Progenitor cell of endocrine pancreas (in vitro differentiated cells): ENCODE results near the gene AZU1. TPM values are rescaled to one million over a fixed set of nuclear protein-coding genes. Genes with fewer than 3 reads are reported as not detected.

ENCODE experiments used
- DNase-seq: peaks from one replicate; pipeline ENCODE4 v3.0.0; 2021; ENCODE audit warnings: low spot score; ENCODE audit not compliant: unreplicated experiment
- H3K27ac Mint-ChIP-seq: 2 replicates; pipeline ENCODE4 v1.8.0; 2021; ENCODE audit warnings: mild to moderate bottlenecking, moderate library complexity, mixed read lengths
- H3K27me3 Mint-ChIP-seq: 2 replicates; pipeline ENCODE4 v1.8.0; 2021; ENCODE audit warnings: mixed read lengths
- H3K36me3 Mint-ChIP-seq: 2 replicates; pipeline ENCODE4 v1.8.0; 2022; ENCODE audit warnings: mixed read lengths; ENCODE audit not compliant: insufficient read depth
- H3K4me1 Mint-ChIP-seq: 2 replicates; pipeline ENCODE4 v1.8.0; 2021; ENCODE audit warnings: low read depth, mixed read lengths
- H3K4me3 Mint-ChIP-seq: 2 replicates; pipeline ENCODE4 v1.8.0; 2021; ENCODE audit warnings: low read depth, mild to moderate bottlenecking, moderate library complexity, mixed read lengths
- H3K9me3 Mint-ChIP-seq: 2 replicates; pipeline ENCODE4 v1.8.0; 2021; ENCODE audit warnings: low read depth, mixed read lengths
- total RNA-seq: library from RNA; stranded (reverse); gene quantifications from 2 replicates; pipeline ENCODE4 v1.2.1, GENCODE V29; 2021
- TF ChIP-seq, protein P1 (sequence below): fragments of 200-600 bp; sonication (generic); IDR thresholded peaks from one replicate; pipeline ENCODE4 v1.5.0; 2021; ENCODE audit warnings: antibody characterized with exemption, mild to moderate bottlenecking; ENCODE audit not compliant: unreplicated experiment

The AZU1 gene
- total RNA-seq, 1 donor from 2014 or later, result 5.1 TPM

DNA sequence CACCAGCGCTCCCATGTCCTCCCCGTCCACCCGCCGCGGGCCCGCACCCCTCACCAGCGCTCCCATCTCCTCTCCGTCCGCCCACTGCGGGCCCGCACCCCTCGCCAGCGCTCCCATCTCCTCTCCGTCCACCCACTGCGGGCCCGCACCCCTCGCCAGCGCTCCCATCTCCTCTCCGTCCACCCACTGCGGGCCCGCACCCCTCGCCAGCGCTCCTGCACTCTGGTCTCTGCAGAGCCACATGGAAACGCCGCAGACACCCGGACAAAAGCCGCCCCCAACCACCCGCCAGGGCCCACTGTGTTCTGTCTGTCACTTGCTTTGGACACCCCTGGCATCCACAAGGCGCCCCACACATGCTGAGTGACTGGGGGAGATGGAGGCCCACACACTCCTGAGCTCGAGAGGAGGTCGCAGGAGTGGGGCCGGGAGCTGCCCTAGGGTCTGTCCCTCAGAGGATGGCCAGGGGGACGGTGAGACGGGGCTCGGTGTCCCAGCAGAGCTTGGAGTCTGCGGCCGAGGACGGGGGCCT is 39.2 kb downstream of the AZU1 start:
- TF ChIP-seq, protein P1, sequence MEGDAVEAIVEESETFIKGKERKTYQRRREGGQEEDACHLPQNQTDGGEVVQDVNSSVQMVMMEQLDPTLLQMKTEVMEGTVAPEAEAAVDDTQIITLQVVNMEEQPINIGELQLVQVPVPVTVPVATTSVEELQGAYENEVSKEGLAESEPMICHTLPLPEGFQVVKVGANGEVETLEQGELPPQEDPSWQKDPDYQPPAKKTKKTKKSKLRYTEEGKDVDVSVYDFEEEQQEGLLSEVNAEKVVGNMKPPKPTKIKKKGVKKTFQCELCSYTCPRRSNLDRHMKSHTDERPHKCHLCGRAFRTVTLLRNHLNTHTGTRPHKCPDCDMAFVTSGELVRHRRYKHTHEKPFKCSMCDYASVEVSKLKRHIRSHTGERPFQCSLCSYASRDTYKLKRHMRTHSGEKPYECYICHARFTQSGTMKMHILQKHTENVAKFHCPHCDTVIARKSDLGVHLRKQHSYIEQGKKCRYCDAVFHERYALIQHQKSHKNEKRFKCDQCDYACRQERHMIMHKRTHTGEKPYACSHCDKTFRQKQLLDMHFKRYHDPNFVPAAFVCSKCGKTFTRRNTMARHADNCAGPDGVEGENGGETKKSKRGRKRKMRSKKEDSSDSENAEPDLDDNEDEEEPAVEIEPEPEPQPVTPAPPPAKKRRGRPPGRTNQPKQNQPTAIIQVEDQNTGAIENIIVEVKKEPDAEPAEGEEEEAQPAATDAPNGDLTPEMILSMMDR, result no peak
- DNase-seq, result no peak
- H3K36me3 Mint-ChIP-seq, result peaks cover 18% of the 10 kb centered on the region
- H3K4me1 Mint-ChIP-seq, result peaks cover 1% of the 10 kb centered on the region
- no peak overlapping the region for H3K27ac Mint-ChIP-seq
- peaks cover 11% of the 10 kb centered on the region for H3K27me3 Mint-ChIP-seq
- H3K4me3 Mint-ChIP-seq, result no peak overlapping the region
- no peaks in the 10 kb centered on the region for H3K9me3 Mint-ChIP-seq

DNA sequence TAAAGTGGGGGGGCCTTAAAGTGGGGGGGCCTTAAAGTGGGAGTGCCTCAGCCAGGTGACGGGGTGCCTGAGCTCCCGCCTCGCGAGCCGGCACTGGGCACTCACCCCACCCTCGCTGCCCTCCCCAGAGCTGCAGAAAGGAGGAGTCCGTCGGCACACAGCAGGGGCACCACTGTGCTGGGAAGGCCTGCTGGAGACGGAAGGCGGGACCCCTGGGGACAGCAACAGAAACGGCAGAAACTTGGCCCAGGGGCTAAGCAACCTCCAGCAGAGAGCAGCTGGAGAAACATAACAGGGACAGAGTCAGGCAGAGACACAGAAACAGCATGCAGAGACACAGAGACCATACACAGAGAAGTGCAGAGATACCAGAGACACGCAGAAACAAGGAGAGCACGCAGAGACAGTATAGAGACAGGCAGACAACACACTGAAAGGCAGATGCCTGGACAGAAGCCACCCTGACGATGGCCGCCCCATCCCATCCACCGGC is 39.7 kb downstream of the AZU1 start:
- Mint-ChIP-seq H3K4me3 (no peak overlapping the region), H3K27me3 (peaks cover 11% of the 10 kb centered on the region), H3K36me3 (peaks cover 18% of the 10 kb centered on the region), H3K27ac (no peak overlapping the region), H3K4me1 (peaks cover 1% of the 10 kb centered on the region), H3K9me3 (no peaks in the 10 kb centered on the region)
- TF ChIP-seq, protein P1, result no peak
- no peak for DNase-seq

DNA sequence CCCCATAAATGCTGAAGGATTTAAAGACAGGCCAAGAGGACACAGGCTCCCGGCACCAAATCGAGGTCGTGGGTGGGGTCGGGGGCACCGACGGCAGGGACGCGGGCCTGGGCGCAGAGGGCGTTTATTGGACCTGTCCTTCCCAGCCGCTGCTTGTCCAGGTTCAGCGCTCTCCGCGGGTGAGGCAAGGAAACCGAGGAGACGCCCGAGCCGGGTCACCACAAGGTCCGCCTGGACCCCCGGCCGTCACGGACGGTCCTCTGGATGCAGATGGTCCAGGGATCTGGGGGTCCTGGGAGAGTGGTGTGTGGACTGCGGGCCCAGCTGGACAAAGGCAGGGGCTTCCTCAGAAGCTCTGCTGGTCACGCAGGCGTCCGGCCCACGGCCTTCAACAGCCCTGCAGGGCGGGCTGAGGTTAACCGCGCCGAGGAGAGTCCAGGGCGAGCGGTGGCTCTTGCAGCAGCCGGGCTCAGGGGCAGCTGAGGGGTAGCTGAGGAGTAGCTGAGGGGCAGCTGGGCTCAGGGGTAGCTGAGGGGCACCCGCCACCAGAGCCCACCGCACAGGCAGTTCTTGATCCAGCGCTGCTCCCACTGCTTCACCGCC is 40.3 kb downstream of the AZU1 start:
- Mint-ChIP-seq H3K4me1 (peaks cover 1% of the 10 kb centered on the region), H3K27me3 (peaks cover 5% of the 10 kb centered on the region), H3K4me3 (no peak overlapping the region), H3K9me3 (no peaks in the 10 kb centered on the region), H3K36me3 (peaks cover 18% of the 10 kb centered on the region), H3K27ac (no peak overlapping the region)
- TF ChIP-seq, protein P1, result no peak
- no peak for DNase-seq

DNA sequence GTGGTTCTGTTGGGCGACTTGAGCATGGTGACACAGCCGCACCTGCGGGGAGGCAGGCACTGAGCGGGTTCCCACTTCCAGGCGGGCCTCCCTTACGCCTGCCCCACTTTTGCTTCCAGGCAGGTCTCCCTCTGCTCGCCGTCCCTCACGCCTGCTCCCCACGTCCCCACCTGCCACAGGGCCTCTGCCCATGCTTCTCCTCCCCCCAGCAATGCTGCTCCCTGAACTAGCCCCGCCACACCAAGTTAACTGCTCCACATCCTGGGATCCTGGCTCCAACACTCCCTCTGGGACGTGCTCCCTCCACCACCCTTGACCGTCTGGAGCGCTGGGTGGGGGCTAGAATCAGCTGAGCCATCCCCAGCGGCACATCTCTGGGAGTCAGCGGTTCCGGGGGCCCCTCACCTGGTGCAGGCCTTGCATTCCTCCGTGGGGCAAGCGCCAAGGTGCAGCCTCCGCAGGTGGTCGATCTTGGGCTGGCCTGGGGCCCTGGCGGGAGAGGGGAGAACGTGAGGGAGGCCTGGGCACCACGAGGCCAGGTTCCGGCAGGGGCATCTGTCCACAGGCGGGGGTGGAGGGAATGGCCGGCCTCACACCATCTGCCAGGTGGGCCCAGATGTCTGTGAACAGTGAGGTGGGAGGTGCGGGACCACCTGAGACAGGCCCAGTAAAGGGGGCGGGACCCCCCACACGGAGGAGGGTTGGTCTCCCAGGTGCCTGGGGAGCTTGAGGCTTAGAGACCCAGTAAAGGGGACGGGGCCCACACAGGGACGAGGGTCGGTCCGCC is 41.0 kb downstream of the AZU1 start:
- no peak overlapping the region for H3K27ac Mint-ChIP-seq
- no peaks in the 10 kb centered on the region for H3K9me3 Mint-ChIP-seq
- DNase-seq, result no peak

More for the DNA sequence above, 41.0 kb downstream of the AZU1 start:
- TF ChIP-seq, protein P1, result no peak
- no peak overlapping the region for H3K4me3 Mint-ChIP-seq
- H3K4me1 Mint-ChIP-seq, result peaks cover 1% of the 10 kb centered on the region
- peaks cover 18% of the 10 kb centered on the region for H3K36me3 Mint-ChIP-seq
- H3K27me3 Mint-ChIP-seq, result peaks cover 2% of the 10 kb centered on the region
